HUES48 (cell line): ENCODE data around the gene ABCC9.
"Not testable (repeated sequence)": the region's sequence is repeated elsewhere in the genome, so short reads cannot be mapped to it uniquely, and the experiment has no call there.

ENCODE experiments used
- H3K27ac ChIP-seq: one replicate; pipeline ENCODE4 v1.7.0; 2013; ENCODE audit warnings: low read depth, low read length, inconsistent platforms
- H3K27me3 ChIP-seq: 2 replicates; pipeline ENCODE4 v1.6.1; 2013; ENCODE audit warnings: mild to moderate bottlenecking, low read length; ENCODE audit not compliant: control insufficient read depth, insufficient read depth
- H3K36me3 ChIP-seq: 2 replicates; pipeline ENCODE4 v1.6.1; 2013; ENCODE audit warnings: low read length; ENCODE audit not compliant: control insufficient read depth, insufficient read depth
- H3K4me1 ChIP-seq: 2 replicates; pipeline ENCODE4 v1.6.1; 2013; ENCODE audit warnings: mild to moderate bottlenecking, low read length; ENCODE audit not compliant: control insufficient read depth, insufficient read depth
- H3K4me3 ChIP-seq: 2 replicates; pipeline ENCODE4 v1.5.1; 2013; ENCODE audit warnings: mild to moderate bottlenecking, low read depth, low read length
- H3K9ac ChIP-seq: 2 replicates; pipeline ENCODE4 v1.6.1; 2013; ENCODE audit warnings: mild to moderate bottlenecking, low read depth, low read length, moderate library complexity
- H3K9me3 ChIP-seq: 2 replicates; pipeline ENCODE4 v1.6.1; 2013; ENCODE audit warnings: low read length; ENCODE audit not compliant: control insufficient read depth, insufficient read depth

Gene ABCC9

GRCh38 chr12:21906919-21907493 lies 34.2 kb downstream of the ABCC9 start:
- Histone ChIP-seq H3K9ac (no peak overlapping the region), H3K27ac (no peak overlapping the region), H3K4me1 (peaks cover 11% of the 10 kb centered on the region; the same call in 1 of the 2 replicates), H3K27me3 (no peaks in the 10 kb centered on the region), H3K9me3 (no peaks in the 10 kb centered on the region), H3K36me3 (no peaks in the 10 kb centered on the region), H3K4me3 (no peak overlapping the region)

DNA sequence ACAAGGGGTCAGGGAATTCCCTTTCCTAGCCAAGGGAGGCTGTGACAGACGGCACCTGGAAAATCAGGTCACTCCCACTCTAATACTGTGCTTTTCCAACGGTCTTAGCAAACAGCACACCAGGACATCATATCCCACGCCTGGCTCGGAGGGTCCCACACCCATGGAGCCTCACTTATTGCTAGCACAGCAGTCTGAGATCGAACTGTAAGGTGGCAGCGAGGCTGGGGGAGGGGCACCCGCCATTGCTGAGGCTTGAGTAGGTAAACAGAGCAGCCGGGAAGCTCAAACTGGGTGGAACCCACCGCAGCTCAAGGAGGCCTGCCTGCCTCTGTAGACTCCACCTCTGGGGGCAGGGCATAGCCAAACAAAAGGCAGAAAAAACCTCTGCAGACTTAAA lies 41.7 kb downstream of the ABCC9 start:
- H3K4me1 ChIP-seq, H3K27me3 ChIP-seq, H3K36me3 ChIP-seq, H3K4me3 ChIP-seq, H3K9me3 ChIP-seq, H3K9ac ChIP-seq, H3K27ac ChIP-seq: not testable (repeated sequence)

DNA sequence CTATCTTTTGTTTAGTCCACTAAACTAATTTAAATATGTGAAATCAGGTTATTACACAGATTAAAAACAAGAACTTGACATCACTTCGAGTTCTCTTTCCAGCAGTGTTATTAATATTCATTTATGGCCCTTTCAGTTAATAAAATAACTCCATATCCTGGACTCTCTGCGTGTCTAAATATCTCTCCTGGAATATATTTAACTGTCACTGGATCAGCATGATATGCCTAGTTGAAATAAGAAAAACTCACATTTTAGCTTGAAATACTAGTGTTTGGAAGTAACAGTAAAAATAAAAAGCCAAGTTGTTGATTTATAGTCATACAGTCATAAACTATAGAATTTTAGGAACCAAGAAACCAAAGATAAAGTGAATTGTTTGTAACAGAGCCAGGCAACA lies 45.6 kb downstream of the ABCC9 start:
- no peaks in the 10 kb centered on the region for H3K27me3 ChIP-seq
- H3K9me3 ChIP-seq, result no peaks in the 10 kb centered on the region
- H3K4me1 ChIP-seq, result no peaks in the 10 kb centered on the region
- no peak overlapping the region for H3K9ac ChIP-seq
- H3K36me3 ChIP-seq, result no peaks in the 10 kb centered on the region
- no peak overlapping the region for H3K27ac ChIP-seq
- H3K4me3 ChIP-seq, result no peak overlapping the region

- no peak overlapping the region for H3K27ac ChIP-seq
- no peak overlapping the region for H3K4me3 ChIP-seq
- no peaks in the 10 kb centered on the region for H3K36me3 ChIP-seq
- no peak overlapping the region for H3K9ac ChIP-seq
- no peaks in the 10 kb centered on the region for H3K9me3 ChIP-seq
- no peaks in the 10 kb centered on the region for H3K4me1 ChIP-seq
- no peaks in the 10 kb centered on the region for H3K27me3 ChIP-seq
These were observed 46.2 kb downstream of the ABCC9 start for GRCh38 chr12:21894792-21895595.

DNA sequence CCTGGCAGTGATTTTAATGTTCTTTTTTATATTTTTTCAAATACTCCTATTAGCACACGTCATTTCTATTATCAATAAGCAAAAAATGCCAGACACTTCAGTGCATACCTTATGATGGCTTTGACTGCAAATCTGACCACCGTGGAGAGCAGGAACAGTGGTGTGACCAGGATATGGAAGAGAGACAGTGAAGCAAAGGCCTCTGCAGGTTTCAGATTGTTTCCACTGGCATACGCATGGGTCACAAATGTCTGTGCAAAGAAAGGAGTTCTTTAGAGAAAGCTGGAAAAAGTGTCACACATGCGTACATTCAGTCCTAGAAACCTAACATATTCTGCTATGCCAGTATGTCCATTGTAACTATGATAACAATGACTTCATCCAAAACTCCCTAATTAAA lies 47.3 kb downstream of the ABCC9 start:
- no peaks in the 10 kb centered on the region for H3K9me3 ChIP-seq

GRCh38 chr12:21892341-21892740 lies 48.9 kb downstream of the ABCC9 start:
- H3K36me3 ChIP-seq, result no peaks in the 10 kb centered on the region
- H3K4me3 ChIP-seq, result no peak overlapping the region
- no peaks in the 10 kb centered on the region for H3K9me3 ChIP-seq
- H3K27ac ChIP-seq, result no peak overlapping the region
- no peak overlapping the region for H3K9ac ChIP-seq
- no peaks in the 10 kb centered on the region for H3K4me1 ChIP-seq
- H3K27me3 ChIP-seq, result no peaks in the 10 kb centered on the region

More for the DNA sequence above, 47.3 kb downstream of the ABCC9 start:
- H3K9ac ChIP-seq, result no peak overlapping the region
- H3K36me3 ChIP-seq, result no peaks in the 10 kb centered on the region
- no peaks in the 10 kb centered on the region for H3K4me1 ChIP-seq
- H3K27ac ChIP-seq, result no peak overlapping the region
- H3K4me3 ChIP-seq, result no peak overlapping the region
- no peaks in the 10 kb centered on the region for H3K27me3 ChIP-seq

DNA sequence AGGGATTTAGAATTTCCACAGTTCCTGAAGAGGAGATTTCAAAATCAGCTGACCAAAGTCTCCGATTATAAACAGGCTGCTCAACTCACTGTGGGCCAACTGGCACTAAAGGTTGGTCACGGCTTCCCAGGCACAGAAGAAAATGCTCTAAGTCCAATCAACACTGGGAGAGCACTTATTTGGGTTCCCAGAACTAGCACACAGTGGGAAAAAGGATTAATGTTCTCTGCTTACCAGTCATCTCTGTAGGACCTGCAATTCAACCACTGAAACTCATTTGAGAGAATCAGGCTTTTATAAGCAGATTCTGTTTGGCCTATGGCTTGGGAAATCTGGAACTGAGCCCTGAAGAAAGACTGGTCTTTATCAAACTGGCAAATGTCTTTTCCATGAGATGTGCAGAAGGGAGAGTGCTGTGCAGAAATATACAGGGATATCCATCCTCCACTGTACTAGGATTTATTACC lies 49.4 kb downstream of the ABCC9 start:
- Histone ChIP-seq H3K4me3 (no peak overlapping the region), H3K9ac (no peak overlapping the region), H3K9me3 (no peaks in the 10 kb centered on the region), H3K27me3 (no peaks in the 10 kb centered on the region), H3K4me1 (no peaks in the 10 kb centered on the region), H3K27ac (no peak overlapping the region), H3K36me3 (no peaks in the 10 kb centered on the region)

DNA sequence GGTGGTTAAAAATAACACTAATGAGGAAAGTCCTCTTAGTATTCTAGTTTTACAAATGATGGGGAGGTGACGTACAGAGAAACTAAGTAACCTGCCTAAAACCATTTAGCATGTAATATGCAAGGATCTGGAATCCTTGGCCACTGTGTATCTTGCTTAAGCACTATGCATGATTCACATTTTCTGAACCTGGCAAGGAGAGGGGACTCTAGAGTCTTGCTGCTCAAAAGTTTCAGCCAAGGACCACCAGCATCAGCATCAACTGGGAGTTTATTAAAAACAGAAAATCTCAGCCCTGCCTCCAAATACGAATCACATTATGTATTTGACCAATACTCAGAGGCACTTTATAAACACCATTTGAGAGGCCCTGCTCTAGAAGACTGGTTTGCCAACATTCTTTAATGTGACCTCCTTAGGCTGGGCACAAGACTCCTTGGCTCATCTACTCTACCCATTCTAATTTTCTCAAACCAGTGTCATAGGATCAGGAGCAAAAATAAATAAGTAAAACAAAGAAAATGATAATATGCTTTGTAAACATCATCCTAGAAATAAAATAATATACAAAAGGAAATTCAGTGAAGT lies 52.9 kb downstream of the ABCC9 start:
- Histone ChIP-seq H3K36me3 (no peaks in the 10 kb centered on the region), H3K27ac (no peak overlapping the region), H3K27me3 (no peaks in the 10 kb centered on the region), H3K4me3 (no peak overlapping the region), H3K9me3 (no peaks in the 10 kb centered on the region), H3K9ac (no peak overlapping the region), H3K4me1 (no peaks in the 10 kb centered on the region)

- Histone ChIP-seq H3K4me1 (no peaks in the 10 kb centered on the region), H3K4me3 (no peak overlapping the region), H3K9me3 (no peaks in the 10 kb centered on the region), H3K27ac (no peak overlapping the region), H3K9ac (no peak overlapping the region), H3K36me3 (no peaks in the 10 kb centered on the region), H3K27me3 (no peaks in the 10 kb centered on the region)
These were observed 56.3 kb downstream of the ABCC9 start for GRCh38 chr12:21884936-21885335.

GRCh38 chr12:21882635-21883034 lies 58.6 kb downstream of the ABCC9 start:
- no peak overlapping the region for H3K9ac ChIP-seq
- no peaks in the 10 kb centered on the region for H3K9me3 ChIP-seq
- H3K36me3 ChIP-seq, result no peaks in the 10 kb centered on the region
- H3K27ac ChIP-seq, result no peak overlapping the region
- H3K4me1 ChIP-seq, result no peaks in the 10 kb centered on the region
- H3K27me3 ChIP-seq, result no peaks in the 10 kb centered on the region
- H3K4me3 ChIP-seq, result no peak overlapping the region

DNA sequence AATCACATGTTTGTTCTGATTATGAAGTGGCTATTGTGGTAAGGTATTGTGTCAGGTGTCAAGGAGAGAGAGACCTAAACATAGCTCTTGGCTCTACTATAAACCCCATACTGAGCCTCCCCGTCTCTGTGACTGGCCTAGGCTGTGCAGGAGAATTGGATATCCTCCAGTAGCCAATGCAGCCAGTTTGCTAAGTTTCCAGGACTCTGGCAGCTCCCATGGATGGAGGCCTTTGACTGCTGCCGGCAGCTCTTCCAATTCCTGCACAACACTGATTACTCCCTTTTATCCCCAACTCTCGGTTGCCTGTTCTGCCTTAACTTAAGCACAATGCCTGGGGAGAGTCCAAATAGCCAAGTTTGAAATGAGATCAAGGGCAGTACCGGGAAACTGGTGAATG lies 59.3 kb downstream of the ABCC9 start:
- Histone ChIP-seq H3K9ac (no peak overlapping the region), H3K27ac (no peak overlapping the region), H3K36me3 (no peaks in the 10 kb centered on the region), H3K4me1 (no peaks in the 10 kb centered on the region), H3K27me3 (no peaks in the 10 kb centered on the region), H3K9me3 (no peaks in the 10 kb centered on the region), H3K4me3 (no peak overlapping the region)
